ENCODE results near the gene MINDY2. TPM values are rescaled to one million over a fixed set of nuclear protein-coding genes. Genes with fewer than 3 reads are reported as not detected.
"Not testable (repeated sequence)": the region's sequence is repeated elsewhere in the genome, so short reads cannot be mapped to it uniquely, and the experiment has no call there.

The MINDY2 gene
- polyA plus RNA-seq, 3 donors from 2014 or later, result 9.4 to 22.6 (median 16.5) TPM

GRCh38 chr15:58793862-58794261, 22.8 kb downstream of the MINDY2 start:
- DNase-seq, result no peak
- Mint-ChIP-seq H3K4me3 (peak overlapping the region in 1 of 5 donors; percentile 14), H3K4me1 (peaks cover 25 to 28% of the 10 kb centered on the region in 2 donors), H3K9me3 (peaks cover 0 to 2% (median 0%) of the 10 kb centered on the region in 6 donors), H3K27ac (peak overlapping the region in 3 of 6 donors; percentile 6 to 51 (median 36)), H3K36me3 (peaks cover 10 to 15% (median 14%) of the 10 kb centered on the region in 3 donors), H3K27me3 (ENCODE audit: low read depth in 3 of 3) (peaks cover 0 to 1% (median 0%) of the 10 kb centered on the region in 3 donors)

- H3K36me3 Mint-ChIP-seq, result peaks cover 3 to 8% (median 8%) of the 10 kb centered on the region in 3 donors
- peak overlapping the region in 4 of 6 donors; percentile 1 to 42 (median 25) for H3K27ac Mint-ChIP-seq
- H3K4me3 Mint-ChIP-seq, result no peak overlapping the region
- peaks cover 0 to 2% (median 0%) of the 10 kb centered on the region in 6 donors for H3K9me3 Mint-ChIP-seq
- DNase-seq, result no peak
- peaks cover 0 to 1% (median 0%) of the 10 kb centered on the region in 3 donors for H3K27me3 Mint-ChIP-seq (ENCODE audit: low read depth in 3 of 3)
- H3K4me1 Mint-ChIP-seq, result peaks cover 31 to 33% of the 10 kb centered on the region in 2 donors
These were observed 24.7 kb downstream of the MINDY2 start for GRCh38 chr15:58795825-58796224.

GRCh38 chr15:58797505-58797904, 26.4 kb downstream of the MINDY2 start:
- peak overlapping the region in 2 of 6 donors; percentile 3 to 15 for H3K27ac Mint-ChIP-seq
- H3K36me3 Mint-ChIP-seq, result peaks cover 0 to 7% (median 0%) of the 10 kb centered on the region in 3 donors
- H3K27me3 Mint-ChIP-seq (ENCODE audit: low read depth in 3 of 3), result no peaks in the 10 kb centered on the region

GRCh38 chr15:58805095-58805494, 34.0 kb downstream of the MINDY2 start:
- Mint-ChIP-seq H3K27me3 (ENCODE audit: low read depth in 3 of 3) (no peaks in the 10 kb centered on the region), H3K4me3 (no peak overlapping the region), H3K36me3 (peaks cover 3 to 16% (median 6%) of the 10 kb centered on the region in 3 donors), H3K9me3 (no peaks in the 10 kb centered on the region), H3K4me1 (peaks cover 3 to 6% of the 10 kb centered on the region in 2 donors), H3K27ac (no peak overlapping the region)
- DNase-seq, result no peak

More at GRCh38 chr15:58797505-58797904, 26.4 kb downstream of the MINDY2 start:
- no peak for DNase-seq
- H3K9me3 Mint-ChIP-seq, result no peaks in the 10 kb centered on the region
- H3K4me1 Mint-ChIP-seq, result peaks cover 29 to 33% of the 10 kb centered on the region in 2 donors
- no peak overlapping the region for H3K4me3 Mint-ChIP-seq

- not testable (repeated sequence) for H3K27ac Mint-ChIP-seq; H3K27me3 Mint-ChIP-seq (ENCODE audit: low read depth in 3 of 3); H3K4me1 Mint-ChIP-seq; H3K9me3 Mint-ChIP-seq; H3K4me3 Mint-ChIP-seq; DNase-seq
- peaks cover 13 to 20% (median 17%) of the 10 kb centered on the region in 3 donors for H3K36me3 Mint-ChIP-seq
These were observed 52.2 kb downstream of the MINDY2 start for GRCh38 chr15:58823267-58823666.

GRCh38 chr15:58830556-58830955, 59.5 kb downstream of the MINDY2 start:
- H3K9me3 Mint-ChIP-seq, result no peaks in the 10 kb centered on the region
- H3K36me3 Mint-ChIP-seq, result peaks cover 19 to 21% (median 19%) of the 10 kb centered on the region in 3 donors
- H3K27ac Mint-ChIP-seq, result peak overlapping the region in 1 of 6 donors; percentile 23
- no peaks in the 10 kb centered on the region for H3K4me1 Mint-ChIP-seq
- H3K27me3 Mint-ChIP-seq (ENCODE audit: low read depth in 3 of 3), result no peaks in the 10 kb centered on the region
- H3K4me3 Mint-ChIP-seq, result no peak overlapping the region
- no peak for DNase-seq

GRCh38 chr15:58833681-58834426, 62.8 kb downstream of the MINDY2 start:
- H3K9me3 Mint-ChIP-seq; H3K4me1 Mint-ChIP-seq; H3K27me3 Mint-ChIP-seq (ENCODE audit: low read depth in 3 of 3); H3K4me3 Mint-ChIP-seq; DNase-seq: not testable (repeated sequence)
- peaks cover 9 to 22% (median 9%) of the 10 kb centered on the region in 3 donors for H3K36me3 Mint-ChIP-seq
- peak overlapping the region in 1 of 6 donors; percentile 56 for H3K27ac Mint-ChIP-seq

- Mint-ChIP-seq H3K9me3 (no peaks in the 10 kb centered on the region), H3K36me3 (peaks cover 3 to 24% (median 10%) of the 10 kb centered on the region in 3 donors), H3K27ac (no peak overlapping the region), H3K4me1 (no peaks in the 10 kb centered on the region), H3K4me3 (no peak overlapping the region), H3K27me3 (ENCODE audit: low read depth in 3 of 3) (no peaks in the 10 kb centered on the region)
- DNase-seq, result no peak
These were observed 68.4 kb downstream of the MINDY2 start for GRCh38 chr15:58839485-58839884.

- Mint-ChIP-seq H3K4me1 (no peaks in the 10 kb centered on the region), H3K27ac (no peak overlapping the region), H3K36me3 (peaks cover 0 to 21% (median 10%) of the 10 kb centered on the region in 3 donors), H3K4me3 (no peak overlapping the region), H3K9me3 (no peaks in the 10 kb centered on the region), H3K27me3 (ENCODE audit: low read depth in 3 of 3) (no peaks in the 10 kb centered on the region)
- DNase-seq, result no peak
These were observed 68.9 kb downstream of the MINDY2 start for GRCh38 chr15:58840048-58840447.

GRCh38 chr15:58842713-58843396, 71.8 kb downstream of the MINDY2 start:
- Mint-ChIP-seq H3K27ac (no peak overlapping the region), H3K27me3 (ENCODE audit: low read depth in 3 of 3) (no peaks in the 10 kb centered on the region), H3K4me1 (no peaks in the 10 kb centered on the region), H3K9me3 (no peaks in the 10 kb centered on the region), H3K4me3 (no peak overlapping the region), H3K36me3 (peaks cover 12 to 25% (median 16%) of the 10 kb centered on the region in 3 donors)
- no peak for DNase-seq

GRCh38 chr15:58851205-58851604, 80.1 kb downstream of the MINDY2 start:
- not testable (repeated sequence) for H3K4me1 Mint-ChIP-seq; DNase-seq; H3K4me3 Mint-ChIP-seq; H3K27me3 Mint-ChIP-seq (ENCODE audit: low read depth in 3 of 3); H3K27ac Mint-ChIP-seq; H3K9me3 Mint-ChIP-seq
- H3K36me3 Mint-ChIP-seq, result peaks cover 27 to 45% (median 42%) of the 10 kb centered on the region in 3 donors

- Mint-ChIP-seq H3K27ac (no peak overlapping the region), H3K36me3 (peaks cover 26 to 44% (median 40%) of the 10 kb centered on the region in 3 donors), H3K9me3 (no peaks in the 10 kb centered on the region), H3K4me3 (no peak overlapping the region), H3K4me1 (no peaks in the 10 kb centered on the region), H3K27me3 (ENCODE audit: low read depth in 3 of 3) (peaks cover 0 to 2% (median 0%) of the 10 kb centered on the region in 3 donors)
- DNase-seq, result no peak
These were observed 81.2 kb downstream of the MINDY2 start for GRCh38 chr15:58852347-58852746.

- H3K27me3 Mint-ChIP-seq (ENCODE audit: low read depth in 3 of 3), result peaks cover 0 to 2% (median 0%) of the 10 kb centered on the region in 3 donors
- H3K36me3 Mint-ChIP-seq, result peaks cover 20 to 27% (median 26%) of the 10 kb centered on the region in 3 donors
- H3K27ac Mint-ChIP-seq, result peak overlapping the region in 1 of 6 donors; percentile 24
- no peak for DNase-seq
- no peaks in the 10 kb centered on the region for H3K9me3 Mint-ChIP-seq
- H3K4me1 Mint-ChIP-seq, result no peaks in the 10 kb centered on the region
- no peak overlapping the region for H3K4me3 Mint-ChIP-seq
These were observed 83.5 kb downstream of the MINDY2 start for GRCh38 chr15:58854593-58854992.

GRCh38 chr15:58856086-58856485, 85.0 kb downstream of the MINDY2 start:
- no peak for DNase-seq
- no peaks in the 10 kb centered on the region for H3K4me1 Mint-ChIP-seq
- peaks cover 0 to 2% (median 0%) of the 10 kb centered on the region in 3 donors for H3K27me3 Mint-ChIP-seq (ENCODE audit: low read depth in 3 of 3)
- no peak overlapping the region for H3K27ac Mint-ChIP-seq
- peaks cover 20 to 27% (median 26%) of the 10 kb centered on the region in 3 donors for H3K36me3 Mint-ChIP-seq
- no peak overlapping the region for H3K4me3 Mint-ChIP-seq
- H3K9me3 Mint-ChIP-seq, result no peaks in the 10 kb centered on the region

Data from immature natural killer cell (primary cell).